ENCODE measurements around the gene CHFR.
"Not testable (repeated sequence)": the region's sequence is repeated elsewhere in the genome, so short reads cannot be mapped to it uniquely, and the experiment has no call there.

The CHFR gene

DNA sequence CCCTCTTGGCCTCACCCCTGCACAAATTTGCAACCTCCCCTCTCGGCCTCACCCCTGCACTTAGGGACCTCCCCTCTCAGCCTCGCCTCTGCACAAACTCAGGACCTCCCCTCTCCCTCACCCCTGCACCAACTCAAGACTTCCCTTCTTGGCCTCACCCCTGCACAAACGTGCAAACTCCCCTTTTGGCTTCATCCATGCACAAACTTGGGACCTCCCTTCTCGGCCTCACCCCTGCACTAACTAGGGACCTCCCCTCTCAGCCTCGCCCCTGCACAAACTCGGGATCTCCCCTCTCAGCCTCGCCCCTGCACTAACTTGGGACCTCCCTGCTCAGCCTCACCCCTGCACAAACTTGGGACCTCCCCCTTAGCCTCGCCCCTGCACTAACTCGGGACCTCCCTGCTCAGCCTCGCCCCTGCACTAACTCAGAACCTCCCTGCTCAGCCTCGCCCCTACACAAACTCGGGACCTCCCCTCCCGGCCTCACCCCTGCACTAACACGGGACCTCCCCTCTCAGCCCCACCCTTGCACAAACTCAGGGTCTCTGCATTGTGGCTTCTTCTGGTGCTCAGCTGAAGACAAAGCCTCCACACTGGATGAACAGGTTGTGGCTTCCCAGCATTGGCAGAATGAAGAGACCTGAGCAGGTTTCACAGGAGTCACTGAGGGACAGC is 47.7 kb downstream of the CHFR start:
- no peak for DNase-seq (ENCODE audit: low read depth)
- H3K4me3 ChIP-seq (replicated peaks; ENCODE audit: low read depth, low read length), result no peak overlapping the region
- TF ChIP-seq CTCF (IDR thresholded peaks at IDR 0.05; ENCODE audit: low read length, missing control alignments), result no peak

GRCh38 chr12:132838410-132839080 is 48.9 kb downstream of the CHFR start:
- H3K4me3 ChIP-seq (replicated peaks; ENCODE audit: low read depth, low read length), result no peak overlapping the region
- no peak for DNase-seq (ENCODE audit: low read depth)
- no peak for TF ChIP-seq CTCF (IDR thresholded peaks at IDR 0.05; ENCODE audit: low read length, missing control alignments)

GRCh38 chr12:132837693-132838409 is 49.6 kb downstream of the CHFR start:
- DNase-seq (ENCODE audit: low read depth), result no peak
- no peak for TF ChIP-seq CTCF (IDR thresholded peaks at IDR 0.05; ENCODE audit: low read length, missing control alignments)
- no peak overlapping the region for H3K4me3 ChIP-seq (replicated peaks; ENCODE audit: low read depth, low read length)

DNA sequence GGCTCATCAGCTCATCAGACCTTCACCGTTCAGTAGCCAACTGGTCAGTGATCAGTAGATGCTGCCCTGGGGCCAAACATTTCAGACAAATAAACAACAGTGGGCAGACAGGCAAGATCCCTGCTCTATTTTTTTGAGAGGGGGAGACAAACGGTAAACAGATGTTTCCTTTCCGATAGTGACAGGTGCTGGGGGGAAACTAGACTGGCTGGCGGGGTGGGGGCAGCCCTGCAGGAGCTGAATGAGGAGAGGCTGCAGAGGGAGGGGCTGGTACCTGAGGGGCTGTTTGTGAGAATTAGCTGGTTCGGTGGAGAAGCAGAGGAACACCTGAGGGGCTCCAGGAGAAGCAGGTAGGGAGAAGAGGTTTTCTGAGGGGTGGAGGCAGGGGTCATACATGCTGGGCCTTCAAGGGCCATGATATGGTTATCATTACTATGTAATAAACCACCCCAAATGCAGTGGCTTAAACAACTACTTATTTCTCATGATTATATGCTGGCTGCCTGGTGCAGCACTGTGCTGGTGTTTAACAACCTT is 50.5 kb downstream of the CHFR start:
- no peak for TF ChIP-seq CTCF (IDR thresholded peaks at IDR 0.05; ENCODE audit: low read length, missing control alignments)
- no peak overlapping the region for H3K4me3 ChIP-seq (replicated peaks; ENCODE audit: low read depth, low read length)
- no peak for DNase-seq (ENCODE audit: low read depth)

- DNase-seq (ENCODE audit: low read depth); H3K4me3 ChIP-seq (replicated peaks; ENCODE audit: low read depth, low read length): not testable (repeated sequence)
These were observed 51.2 kb downstream of the CHFR start for GRCh38 chr12:132836230-132836629.

GRCh38 chr12:132835076-132836025 is 52.1 kb downstream of the CHFR start:
- no peak for DNase-seq (ENCODE audit: low read depth)
- no peak for TF ChIP-seq CTCF (IDR thresholded peaks at IDR 0.05; ENCODE audit: low read length, missing control alignments)
- no peak overlapping the region for H3K4me3 ChIP-seq (replicated peaks; ENCODE audit: low read depth, low read length)
